Inferior parietal cortex (tissue), 1 donor: ENCODE measurements around the gene TTI1.

Source experiments
- DNase-seq: peaks from one replicate; pipeline ENCODE4 v3.0.0-alpha.2; 2016; ENCODE audit errors: extremely low spot score

TTI1 gene

GRCh38 chr20:38055294-38055693, 22.0 kb upstream of the TTI1 start:
- DNase-seq: no peak

- DNase-seq: no peak
Observed at GRCh38 chr20:38054647-38055046, 21.4 kb upstream of the TTI1 start.

- no peak for DNase-seq
Observed at GRCh38 chr20:38052870-38053269, 19.6 kb upstream of the TTI1 start.

GRCh38 chr20:38050686-38051085, 17.4 kb upstream of the TTI1 start:
- no peak for DNase-seq

GRCh38 chr20:38049800-38050199, 16.5 kb upstream of the TTI1 start:
- no peak for DNase-seq

- DNase-seq: no peak
Observed at GRCh38 chr20:38046572-38046971, 13.3 kb upstream of the TTI1 start.

GRCh38 chr20:38044685-38045084, 11.4 kb upstream of the TTI1 start:
- DNase-seq: no peak

- no peak for DNase-seq
Observed at GRCh38 chr20:38043512-38044300, 10.4 kb upstream of the TTI1 start.

GRCh38 chr20:38040276-38040675, 7.0 kb upstream of the TTI1 start:
- DNase-seq: no peak

GRCh38 chr20:38036366-38036765, 3.1 kb upstream of the TTI1 start:
- no peak for DNase-seq

- no peak for DNase-seq
Observed at GRCh38 chr20:38034961-38035360, 1.7 kb upstream of the TTI1 start.

- no peak for DNase-seq
Observed at GRCh38 chr20:38034108-38034649, 923 bp upstream of the TTI1 start.

GRCh38 chr20:38032585-38033329, 499 bp downstream of the TTI1 start:
- no peak for DNase-seq

- no peak for DNase-seq
Observed at GRCh38 chr20:38031957-38032356, 1.3 kb downstream of the TTI1 start.

- no peak for DNase-seq
Observed at GRCh38 chr20:38029453-38029852, 3.8 kb downstream of the TTI1 start.

- no peak for DNase-seq
Observed at GRCh38 chr20:38024496-38024895, 8.8 kb downstream of the TTI1 start.

GRCh38 chr20:38023181-38024001, 9.9 kb downstream of the TTI1 start:
- DNase-seq: no peak

GRCh38 chr20:38021087-38021772, 12.0 kb downstream of the TTI1 start:
- no peak for DNase-seq

GRCh38 chr20:38018385-38018784, 14.9 kb downstream of the TTI1 start:
- DNase-seq: no peak

- DNase-seq: no peak
Observed at GRCh38 chr20:38017959-38018358, 15.3 kb downstream of the TTI1 start.

GRCh38 chr20:38013887-38014286, 19.4 kb downstream of the TTI1 start:
- DNase-seq: no peak

GRCh38 chr20:38012332-38012731, 20.9 kb downstream of the TTI1 start:
- no peak for DNase-seq
